ENCODE results near the gene PDE3A. TPM values are rescaled to one million over a fixed set of nuclear protein-coding genes. Genes with fewer than 3 reads are reported as not detected.

PDE3A gene
- total and polyA plus RNA-seq, 3 donors from 2014 or later, result 1.6 to 4.8 (median 2.7) TPM

DNA sequence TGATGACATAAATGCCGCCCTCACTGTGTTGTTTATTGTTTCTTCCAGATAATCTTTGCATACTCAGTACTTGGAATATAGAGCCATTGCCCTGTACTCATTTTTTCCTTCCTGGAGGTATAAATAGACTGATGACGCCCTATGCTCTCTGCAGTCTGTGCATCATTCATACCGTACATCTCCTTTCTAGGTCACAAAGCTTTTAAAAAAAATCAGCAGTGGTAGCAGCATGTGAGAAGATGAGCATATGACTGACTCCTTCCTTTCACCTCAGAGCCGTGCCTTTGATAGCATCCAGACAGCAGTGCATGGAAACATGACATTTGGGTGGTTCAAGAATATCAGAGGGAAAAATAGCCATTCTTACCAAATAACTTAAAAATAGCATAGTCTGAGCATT is 77.3 kb downstream of the PDE3A start:
- no peaks in the 10 kb centered on the region for H3K27me3 ChIP-seq
- DNase-seq, result no peak
- no peaks in the 10 kb centered on the region for H3K36me3 ChIP-seq (ENCODE audit: low read depth, missing control alignments)
- no peaks in the 10 kb centered on the region for H3K4me1 ChIP-seq
- no peak overlapping the region for H3K4me3 ChIP-seq
- intact Hi-C loops (cut with DNase I; ENCODE audit: low total_unique reads), result no loop called here
- no peak for TF ChIP-seq POLR2A (IDR thresholded peaks at IDR 0.05)
- no peak for TF ChIP-seq CTCF (IDR thresholded peaks at IDR 0.05)
- H3K9me3 ChIP-seq, result no peaks in the 10 kb centered on the region
- H3K27ac ChIP-seq, result no peak overlapping the region
- WGBS, 2 donors, result 84 to 87% methylated on average over 4 of the region's 4 CpGs

GRCh38 chr12:20446836-20447235 is 78.5 kb downstream of the PDE3A start:
- Histone ChIP-seq H3K27me3 (no peaks in the 10 kb centered on the region), H3K9me3 (no peaks in the 10 kb centered on the region), H3K36me3 (ENCODE audit: low read depth, missing control alignments) (no peaks in the 10 kb centered on the region), H3K4me1 (no peaks in the 10 kb centered on the region), H3K4me3 (no peak overlapping the region), H3K27ac (no peak overlapping the region)
- DNase-seq, result no peak
- intact Hi-C loops (cut with DNase I; ENCODE audit: low total_unique reads), result no loop called here
- no peak for TF ChIP-seq CTCF (IDR thresholded peaks at IDR 0.05)
- no peak for TF ChIP-seq POLR2A (IDR thresholded peaks at IDR 0.05)
- WGBS, 2 donors, result 76 to 81% methylated on average over 3 of the region's 3 CpGs

DNA sequence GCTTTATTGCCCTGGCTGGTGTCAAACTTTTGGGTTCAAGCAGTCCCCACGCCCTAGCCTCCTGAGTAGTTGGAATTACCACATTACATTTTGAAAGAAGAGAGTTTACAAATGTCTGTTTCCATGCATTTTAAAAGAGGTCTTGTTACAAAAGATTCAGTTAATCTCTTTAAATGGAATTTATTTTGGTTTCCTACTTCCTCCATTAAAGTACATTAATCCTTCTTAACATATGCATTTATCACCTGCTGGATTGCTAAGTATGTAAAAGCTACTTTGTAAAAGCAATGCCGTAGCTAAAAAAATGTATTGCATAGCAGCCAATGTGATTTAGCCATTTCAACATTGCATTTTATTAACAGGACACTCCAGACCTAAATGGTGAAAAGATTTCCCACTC is 80.4 kb downstream of the PDE3A start:
- Histone ChIP-seq H3K27me3 (no peaks in the 10 kb centered on the region), H3K4me3 (no peak overlapping the region), H3K36me3 (ENCODE audit: low read depth, missing control alignments) (no peaks in the 10 kb centered on the region), H3K4me1 (no peaks in the 10 kb centered on the region), H3K9me3 (no peaks in the 10 kb centered on the region), H3K27ac (no peak overlapping the region)
- WGBS, 2 donors, result 89 to 94% methylated on average over 2 of the region's 2 CpGs
- intact Hi-C loops (cut with DNase I; ENCODE audit: low total_unique reads), result no loop called here
- DNase-seq, result no peak
- TF ChIP-seq POLR2A (IDR thresholded peaks at IDR 0.05), result no peak
- no peak for TF ChIP-seq CTCF (IDR thresholded peaks at IDR 0.05)

DNA sequence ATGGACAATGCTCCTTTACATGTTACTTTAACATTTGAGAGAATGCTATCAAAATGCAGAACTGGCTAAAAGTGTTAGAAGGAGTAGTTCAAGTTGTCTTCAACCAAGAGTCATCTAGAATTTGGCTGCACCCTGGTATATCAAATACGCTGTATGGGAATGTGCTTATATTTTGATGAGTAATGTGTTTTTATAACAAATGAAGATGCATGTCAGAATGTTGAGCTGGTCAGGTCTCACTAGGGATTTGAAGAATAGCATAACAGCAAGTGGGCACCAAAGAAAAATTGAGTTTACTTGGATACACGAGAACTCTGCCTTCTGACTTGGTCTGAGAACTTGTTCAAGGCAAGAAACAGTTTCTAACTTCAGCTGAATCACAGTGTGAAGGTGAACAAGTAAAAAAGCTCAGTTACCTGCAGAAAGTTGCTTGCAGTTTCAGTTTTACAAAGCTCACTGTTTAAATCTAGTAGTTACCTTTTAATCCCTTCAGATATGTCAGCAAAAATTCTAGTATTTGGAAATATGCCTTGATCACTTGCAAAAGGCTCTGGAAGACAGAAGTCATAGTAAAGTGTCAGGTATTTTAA is 82.3 kb downstream of the PDE3A start:
- Histone ChIP-seq H3K4me3 (no peak overlapping the region), H3K9me3 (no peaks in the 10 kb centered on the region), H3K36me3 (ENCODE audit: low read depth, missing control alignments) (no peaks in the 10 kb centered on the region), H3K27ac (no peak overlapping the region), H3K27me3 (no peaks in the 10 kb centered on the region), H3K4me1 (no peaks in the 10 kb centered on the region)
- intact Hi-C loops (cut with DNase I; ENCODE audit: low total_unique reads), result no loop called here
- TF ChIP-seq POLR2A (IDR thresholded peaks at IDR 0.05), result no peak
- DNase-seq, result no peak
- WGBS, 2 donors, result 85 to 98% methylated on average over 2 of the region's 2 CpGs

- no peaks in the 10 kb centered on the region for H3K4me1 ChIP-seq
- no peaks in the 10 kb centered on the region for H3K9me3 ChIP-seq
- DNase-seq, result no peak
- no peak overlapping the region for H3K4me3 ChIP-seq
- 75 to 85% methylated on average over 3 of the region's 3 CpGs for WGBS, 2 donors
- no peaks in the 10 kb centered on the region for H3K36me3 ChIP-seq (ENCODE audit: low read depth, missing control alignments)
- no peak overlapping the region for H3K27ac ChIP-seq
- intact Hi-C loops (cut with DNase I; ENCODE audit: low total_unique reads), result no loop called here
- H3K27me3 ChIP-seq, result no peaks in the 10 kb centered on the region
- TF ChIP-seq CTCF (IDR thresholded peaks at IDR 0.05) (no peak), POLR2A (IDR thresholded peaks at IDR 0.05) (no peak)
These were observed 83.4 kb downstream of the PDE3A start for GRCh38 chr12:20451761-20452160.
